Mucosa of stomach (tissue), 1 donor: ENCODE data around the gene ISM1.

Source experiments
- H3K27me3 ChIP-seq: one replicate; pipeline ENCODE4 v1.7.0; 2013; ENCODE audit warnings: mild to moderate bottlenecking, low read length; ENCODE audit not compliant: control insufficient read depth, insufficient read depth
- H3K36me3 ChIP-seq: one replicate; pipeline ENCODE4 v1.7.0; 2013; ENCODE audit warnings: low read length; ENCODE audit not compliant: control insufficient read depth, insufficient read depth
- H3K4me1 ChIP-seq: one replicate; pipeline ENCODE4 v1.7.0; 2013; ENCODE audit warnings: mild to moderate bottlenecking, low read length; ENCODE audit not compliant: control insufficient read depth, insufficient read depth
- H3K4me3 ChIP-seq: one replicate; pipeline ENCODE4 v1.7.0; 2013; ENCODE audit warnings: low read length
- H3K9ac ChIP-seq: one replicate; pipeline ENCODE4 v1.7.0; 2013; ENCODE audit warnings: mild to moderate bottlenecking, low read length, moderate library complexity
- H3K9me3 ChIP-seq: one replicate; pipeline ENCODE4 v1.7.0; 2013; ENCODE audit warnings: mild to moderate bottlenecking, low read length, moderate library complexity; ENCODE audit not compliant: control insufficient read depth
- donor health status: Pancreatic carcinoma.

Gene ISM1

DNA sequence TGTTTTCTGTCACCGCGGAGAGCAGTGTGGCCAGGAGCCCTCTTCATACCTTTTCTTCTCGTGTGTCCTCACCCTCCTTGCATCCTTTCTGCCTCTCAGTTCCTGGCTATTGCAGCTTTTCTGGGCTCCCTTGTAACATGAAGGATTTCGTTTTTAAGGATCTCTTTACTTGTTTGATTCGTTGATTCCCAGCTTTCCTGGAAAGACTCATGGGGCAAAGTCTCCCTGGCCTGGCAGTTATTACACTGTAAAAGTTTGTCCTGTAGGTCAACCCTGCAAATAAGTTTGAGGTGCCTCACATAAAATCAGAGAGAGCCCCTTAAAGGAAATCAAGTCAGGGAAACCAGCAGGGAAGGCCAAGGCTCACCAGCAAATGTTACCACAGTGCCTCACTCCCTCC lies 70.1 kb downstream of the ISM1 start:
- H3K27me3 ChIP-seq: no peaks in the 10 kb centered on the region
- H3K9me3 ChIP-seq: no peaks in the 10 kb centered on the region
- no peaks in the 10 kb centered on the region for H3K36me3 ChIP-seq
- H3K4me1 ChIP-seq: no peaks in the 10 kb centered on the region
- no peak overlapping the region for H3K9ac ChIP-seq
- no peak overlapping the region for H3K4me3 ChIP-seq

DNA sequence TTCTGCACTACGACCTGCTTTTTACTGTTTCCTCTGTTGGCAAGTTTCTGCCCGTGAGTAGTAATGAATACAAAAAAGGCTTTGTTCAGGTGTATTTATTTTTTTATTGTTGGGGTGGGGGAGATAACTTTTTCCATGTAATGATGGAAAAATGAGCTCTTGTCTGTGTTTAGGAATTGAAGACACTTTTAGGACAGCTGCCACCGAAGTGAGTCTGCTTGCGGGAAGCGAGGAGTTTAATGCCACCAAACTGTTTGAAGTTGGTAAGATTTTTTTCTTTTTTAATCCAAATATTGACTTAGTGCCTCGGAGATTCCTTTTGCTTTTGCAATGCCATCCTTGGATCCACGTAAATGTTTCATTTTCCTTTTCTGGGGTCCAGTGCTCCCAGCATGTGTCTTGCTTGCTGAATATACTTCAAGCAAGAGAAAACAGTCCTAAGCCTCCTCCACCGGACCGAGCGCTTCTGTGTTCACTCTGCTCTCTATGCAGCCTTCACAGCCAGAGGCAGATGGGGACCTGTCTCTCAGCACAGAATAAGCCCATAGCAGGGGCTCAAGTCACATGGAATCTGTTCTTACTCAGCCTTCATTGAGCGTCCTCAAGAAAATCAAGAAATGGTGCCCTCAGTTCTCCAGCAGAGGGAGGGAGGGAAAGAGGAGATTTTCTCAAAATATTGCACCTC lies 71.3 kb downstream of the ISM1 start:
- no peak overlapping the region for H3K9ac ChIP-seq
- H3K4me3 ChIP-seq: no peak overlapping the region
- H3K9me3 ChIP-seq: no peaks in the 10 kb centered on the region
- H3K4me1 ChIP-seq: no peaks in the 10 kb centered on the region
- H3K36me3 ChIP-seq: no peaks in the 10 kb centered on the region
- H3K27me3 ChIP-seq: no peaks in the 10 kb centered on the region

DNA sequence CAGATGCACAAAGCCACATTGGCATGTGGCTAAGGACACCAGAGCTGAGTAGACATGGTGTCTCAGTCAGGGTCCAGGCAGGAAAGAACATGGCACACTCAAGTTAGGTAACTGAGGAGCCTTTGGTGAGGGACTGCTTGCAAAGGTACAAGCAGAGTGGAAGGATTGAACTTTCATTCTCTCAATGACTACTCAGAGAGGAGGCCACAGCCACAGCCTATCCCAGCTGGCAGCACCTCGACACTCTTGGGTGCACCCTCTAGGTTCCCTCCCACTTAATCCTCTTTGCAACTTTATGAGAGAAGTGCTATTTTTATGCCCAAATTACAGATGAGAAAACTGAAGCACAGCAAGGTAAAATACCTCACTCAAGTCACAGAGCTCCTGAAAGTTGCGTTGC lies 73.4 kb downstream of the ISM1 start:
- no peak overlapping the region for H3K9ac ChIP-seq

DNA sequence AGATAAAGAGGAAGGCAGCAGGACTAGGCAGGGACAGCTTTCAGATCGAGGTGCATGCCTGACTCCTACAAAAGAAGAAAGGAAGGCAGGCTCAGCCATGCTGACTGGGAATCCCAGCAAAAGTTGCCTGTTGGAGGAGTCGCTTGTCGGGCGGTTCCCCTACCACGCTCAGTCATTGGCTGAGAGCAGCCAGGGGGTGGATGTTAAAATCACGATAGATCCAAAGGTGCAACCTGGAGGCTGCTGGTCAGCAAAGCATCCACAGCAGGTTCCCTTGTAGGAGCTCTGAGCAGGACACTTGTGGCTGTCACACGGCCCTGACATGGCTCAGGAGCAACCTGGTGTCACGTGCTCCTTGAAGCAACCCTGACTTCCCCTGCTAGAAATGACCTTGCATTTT lies 74.6 kb downstream of the ISM1 start:
- H3K4me1 ChIP-seq: no peaks in the 10 kb centered on the region
- no peak overlapping the region for H3K9ac ChIP-seq
- no peaks in the 10 kb centered on the region for H3K9me3 ChIP-seq
- H3K27me3 ChIP-seq: no peaks in the 10 kb centered on the region
- no peaks in the 10 kb centered on the region for H3K36me3 ChIP-seq
- H3K4me3 ChIP-seq: no peak overlapping the region

More for the DNA sequence above, 73.4 kb downstream of the ISM1 start:
- Histone ChIP-seq H3K9me3 (no peaks in the 10 kb centered on the region), H3K36me3 (no peaks in the 10 kb centered on the region), H3K27me3 (no peaks in the 10 kb centered on the region), H3K4me3 (no peak overlapping the region), H3K4me1 (no peaks in the 10 kb centered on the region)

DNA sequence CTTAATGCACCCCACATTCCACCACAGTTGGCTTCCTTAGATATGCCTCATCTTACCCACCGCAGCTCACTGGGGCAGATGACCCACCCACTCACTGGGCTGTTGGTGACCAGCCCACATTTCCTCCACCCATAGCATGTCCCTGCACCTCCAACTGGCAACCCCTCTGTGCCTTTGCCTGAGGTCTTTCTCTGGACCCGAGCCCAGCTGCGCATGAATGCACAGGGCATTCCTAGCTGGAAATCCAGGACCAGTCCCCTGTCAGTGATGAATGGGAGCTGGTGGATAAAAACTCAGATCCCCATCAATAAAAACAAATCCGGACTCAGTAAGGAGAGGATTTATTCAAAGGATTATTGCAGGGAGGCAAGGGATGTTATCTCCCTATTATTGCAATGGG lies 75.0 kb downstream of the ISM1 start:
- Histone ChIP-seq H3K4me1 (no peaks in the 10 kb centered on the region), H3K9ac (no peak overlapping the region), H3K36me3 (no peaks in the 10 kb centered on the region), H3K27me3 (no peaks in the 10 kb centered on the region), H3K9me3 (no peaks in the 10 kb centered on the region), H3K4me3 (no peak overlapping the region)

DNA sequence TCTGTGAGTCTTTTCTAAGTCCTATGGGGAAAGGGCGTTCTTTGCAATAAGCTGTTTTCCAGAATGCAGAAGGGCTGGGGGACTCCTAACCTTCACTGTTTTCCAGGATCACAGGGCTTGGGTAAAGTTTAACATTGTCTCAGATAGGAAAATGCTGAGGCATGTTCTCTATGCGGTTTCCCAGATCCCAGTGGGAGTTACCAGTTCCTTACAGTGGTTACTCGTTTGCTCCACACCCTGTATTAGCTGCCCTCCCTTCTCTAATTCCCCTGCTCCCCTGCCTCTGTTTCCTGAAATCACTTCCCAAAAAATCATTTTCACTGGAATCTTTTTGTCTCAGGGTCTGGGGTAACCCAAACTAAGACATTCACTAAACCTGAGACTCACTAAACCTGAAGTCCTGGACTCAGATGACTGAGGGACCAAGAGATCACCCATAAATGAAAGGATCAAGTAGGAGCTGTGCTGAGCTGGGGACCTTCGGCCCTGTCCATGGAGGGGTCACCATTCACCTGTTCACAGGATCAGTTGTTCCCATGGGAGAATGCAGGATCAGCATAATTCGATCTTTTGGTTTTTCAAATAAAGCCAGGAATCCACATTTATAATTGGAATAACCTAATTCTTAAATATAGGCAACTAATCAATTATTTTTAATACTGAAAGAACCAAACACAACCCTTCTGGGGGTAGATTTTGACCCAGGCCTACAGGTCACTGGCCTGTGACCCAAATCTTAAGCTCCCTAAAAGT lies 76.2 kb downstream of the ISM1 start:
- Histone ChIP-seq H3K4me3 (no peak overlapping the region), H3K4me1 (no peaks in the 10 kb centered on the region), H3K9ac (no peak overlapping the region), H3K9me3 (no peaks in the 10 kb centered on the region), H3K36me3 (no peaks in the 10 kb centered on the region), H3K27me3 (no peaks in the 10 kb centered on the region)

DNA sequence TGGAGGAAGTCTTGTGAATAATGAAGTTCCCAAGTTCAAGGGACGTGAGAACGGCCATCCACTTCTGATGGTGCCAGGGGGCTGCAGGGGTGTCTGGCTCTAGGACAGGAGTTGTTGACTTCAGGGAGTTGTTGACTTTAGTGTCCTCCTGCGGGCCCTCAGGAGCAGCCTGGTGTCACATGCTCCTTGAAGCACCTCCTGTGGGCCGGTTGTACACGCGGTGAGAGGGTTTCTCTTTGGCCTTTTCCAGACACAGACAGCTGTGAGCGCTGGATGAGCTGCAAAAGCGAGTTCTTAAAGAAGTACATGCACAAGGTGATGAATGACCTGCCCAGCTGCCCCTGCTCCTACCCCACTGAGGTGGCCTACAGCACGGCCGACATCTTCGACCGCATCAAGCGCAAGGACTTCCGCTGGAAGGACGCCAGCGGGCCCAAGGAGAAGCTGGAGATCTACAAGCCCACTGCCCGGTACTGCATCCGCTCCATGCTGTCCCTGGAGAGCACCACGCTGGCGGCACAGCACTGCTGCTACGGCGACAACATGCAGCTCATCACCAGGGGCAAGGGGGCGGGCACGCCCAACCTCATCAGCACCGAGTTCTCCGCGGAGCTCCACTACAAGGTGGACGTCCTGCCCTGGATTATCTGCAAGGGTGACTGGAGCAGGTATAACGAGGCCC lies 77.8 kb downstream of the ISM1 start:
- Histone ChIP-seq H3K4me1 (no peaks in the 10 kb centered on the region), H3K9me3 (no peaks in the 10 kb centered on the region), H3K36me3 (no peaks in the 10 kb centered on the region), H3K27me3 (no peaks in the 10 kb centered on the region), H3K9ac (no peak overlapping the region), H3K4me3 (no peak overlapping the region)

DNA sequence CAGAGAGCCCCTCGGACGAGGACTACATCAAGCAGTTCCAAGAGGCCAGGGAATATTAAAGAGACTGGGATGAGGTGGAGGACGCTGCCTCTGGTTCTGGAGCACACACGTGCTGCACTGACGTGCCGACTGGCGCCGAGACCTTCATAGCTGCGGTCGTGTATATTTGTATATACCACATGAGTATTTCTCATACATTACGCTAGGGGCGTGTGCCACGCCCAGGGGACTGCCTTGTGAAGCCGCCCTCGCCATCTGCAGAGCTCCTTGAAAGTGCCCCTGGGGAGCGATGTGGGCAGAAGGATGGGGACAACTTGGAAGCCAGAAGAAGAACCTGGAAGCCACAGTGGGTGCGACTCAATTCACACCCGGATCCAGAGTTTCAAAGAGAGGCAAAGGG lies 78.3 kb downstream of the ISM1 start:
- H3K27me3 ChIP-seq: no peaks in the 10 kb centered on the region
- H3K4me3 ChIP-seq: no peak overlapping the region
- H3K4me1 ChIP-seq: no peaks in the 10 kb centered on the region
- H3K36me3 ChIP-seq: no peaks in the 10 kb centered on the region
- no peaks in the 10 kb centered on the region for H3K9me3 ChIP-seq
- H3K9ac ChIP-seq: no peak overlapping the region

DNA sequence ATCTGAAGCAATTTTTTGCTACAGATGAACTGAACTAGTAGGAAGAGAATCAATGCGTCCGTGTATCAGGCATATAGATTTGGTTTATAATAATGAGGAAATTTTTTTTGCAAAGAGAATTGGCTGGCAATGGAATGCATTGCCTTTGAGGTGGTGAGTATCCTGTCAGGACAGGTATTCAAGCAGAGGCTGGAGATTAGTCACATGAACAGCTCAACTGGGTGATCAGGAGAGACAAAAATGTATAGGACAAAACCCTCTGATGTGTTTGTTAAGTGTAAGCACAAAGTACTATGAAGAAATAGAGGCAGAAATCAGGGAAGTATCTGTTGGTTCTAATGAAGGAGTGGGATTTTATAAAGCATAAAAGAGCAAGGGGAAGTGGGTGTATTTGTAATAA lies 80.5 kb downstream of the ISM1 start:
- no peaks in the 10 kb centered on the region for H3K4me1 ChIP-seq
- H3K9ac ChIP-seq: no peak overlapping the region
- no peaks in the 10 kb centered on the region for H3K27me3 ChIP-seq
- no peaks in the 10 kb centered on the region for H3K36me3 ChIP-seq
- no peak overlapping the region for H3K4me3 ChIP-seq
- no peaks in the 10 kb centered on the region for H3K9me3 ChIP-seq

DNA sequence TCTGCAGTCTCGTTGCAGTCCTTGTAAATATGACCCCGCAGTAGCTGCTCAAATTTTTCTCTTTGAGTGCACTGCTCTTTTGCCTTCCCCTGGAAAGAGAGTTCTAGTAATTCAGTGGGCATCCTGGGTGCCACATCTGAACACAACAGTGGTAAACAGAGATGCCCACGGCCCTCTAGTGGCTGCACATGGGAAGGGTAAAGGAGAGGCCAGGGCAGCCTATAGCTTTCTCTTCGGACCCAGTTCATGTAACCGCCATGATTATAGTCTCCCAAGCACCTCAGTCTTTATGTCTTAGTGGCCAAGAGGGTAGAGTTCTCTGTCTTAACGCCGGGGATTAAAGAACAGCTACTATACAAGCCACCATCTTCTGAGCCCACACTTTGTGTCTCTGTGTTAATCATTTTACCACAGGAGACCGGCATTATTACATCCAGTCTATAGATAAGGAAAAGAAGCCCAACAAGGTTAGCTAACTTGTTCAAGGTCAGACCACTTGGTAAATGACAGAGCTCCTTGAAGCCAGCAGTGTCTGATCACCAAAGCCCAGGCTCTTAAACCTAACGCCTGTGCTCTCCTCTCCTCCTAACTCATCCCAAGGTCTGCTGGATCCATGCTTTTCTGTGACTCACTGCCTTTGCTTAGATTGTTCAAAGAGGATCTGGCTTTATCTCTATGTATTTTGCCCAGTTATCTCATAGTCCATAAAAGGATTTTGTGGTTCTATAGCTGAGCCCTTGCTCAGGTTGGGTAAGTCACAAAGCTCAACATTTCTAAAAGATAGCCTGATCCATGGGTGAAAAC lies 81.8 kb downstream of the ISM1 start:
- Histone ChIP-seq H3K9me3 (no peaks in the 10 kb centered on the region), H3K4me1 (no peaks in the 10 kb centered on the region)

DNA sequence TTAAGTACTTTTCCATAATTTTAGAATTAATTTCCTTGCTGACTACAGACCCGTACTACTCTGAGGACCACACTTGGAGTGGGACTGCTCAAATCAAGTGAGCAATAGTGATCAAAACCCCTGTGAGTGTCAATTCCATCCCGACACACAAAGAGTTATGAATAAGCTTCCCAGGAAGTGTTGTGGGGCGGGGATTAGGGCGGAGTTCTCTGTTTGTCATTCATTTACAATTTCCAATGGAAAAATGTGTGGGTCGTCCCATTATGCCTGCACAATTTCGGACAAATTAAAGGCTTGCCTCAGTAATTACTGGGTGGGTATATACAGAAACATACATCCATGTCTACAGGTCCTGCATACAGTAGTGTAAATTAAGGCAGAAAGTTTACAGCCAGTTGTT lies 84.2 kb downstream of the ISM1 start:
- H3K4me1 ChIP-seq: no peaks in the 10 kb centered on the region
- no peak overlapping the region for H3K9ac ChIP-seq
- no peak overlapping the region for H3K4me3 ChIP-seq
- no peaks in the 10 kb centered on the region for H3K9me3 ChIP-seq
- H3K27me3 ChIP-seq: no peaks in the 10 kb centered on the region
- no peaks in the 10 kb centered on the region for H3K36me3 ChIP-seq

More for the DNA sequence above, 81.8 kb downstream of the ISM1 start:
- H3K4me3 ChIP-seq: no peak overlapping the region
- H3K27me3 ChIP-seq: no peaks in the 10 kb centered on the region
- H3K9ac ChIP-seq: no peak overlapping the region
- no peaks in the 10 kb centered on the region for H3K36me3 ChIP-seq
